NCI-H146 treated with DMSO at 0.1 percent for 48 hours (cell line): ENCODE data around the gene ITGAE.
A peak's percentile ranks its signal among the peaks of the same experiment; 100 is the strongest.

Experiments used
- DNase-seq: peaks from one replicate; lab custom pipeline; 2025; ENCODE audit not compliant: unreplicated experiment; lab: John Stamatoyannopoulos, UW

The ITGAE gene

GRCh38 chr17:3695723-3696411 lies 105.1 kb downstream of the ITGAE start, which contains the start of gene P2RX5:
Gene P2RX5, minus strand, starts transcription at chr17:3696155. Its CDS starts 150 bp downstream, at chr17:3696005.
- no peak for DNase-seq

DNA sequence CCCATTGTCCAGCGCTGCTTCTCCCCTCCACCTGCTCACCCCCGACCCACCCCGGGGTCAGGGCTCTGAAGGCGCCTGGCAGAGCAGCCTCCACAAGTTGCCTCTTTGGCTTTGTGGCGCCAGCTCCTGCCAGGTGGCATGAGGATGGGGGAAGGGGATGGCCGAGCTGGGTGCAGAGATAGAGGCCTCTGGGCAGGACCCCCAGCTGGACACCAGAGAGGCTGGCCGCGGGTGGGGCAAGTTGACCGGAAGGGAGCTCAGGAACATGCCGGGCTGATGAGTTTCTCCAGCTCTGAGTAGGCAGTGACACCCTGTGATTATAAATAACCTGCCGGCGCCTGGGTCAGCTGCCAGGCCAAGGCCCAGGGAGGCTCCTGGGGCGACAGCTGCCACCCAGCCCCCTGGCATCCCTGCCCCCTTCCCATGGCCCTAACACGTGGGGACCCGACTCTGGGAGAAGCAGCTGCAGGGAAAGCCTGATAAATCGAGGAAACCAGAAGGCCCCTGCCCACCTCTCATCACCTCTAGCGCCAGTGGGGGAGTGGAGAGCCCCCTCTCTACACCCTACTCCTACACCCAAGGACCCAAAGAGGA lies 105.8 kb downstream of the ITGAE start:
- DNase-seq = peak; percentile 60

- DNase-seq = no peak
Measured at GRCh38 chr17:3693829-3694231, 107.2 kb downstream of the ITGAE start.

- DNase-seq = no peak
Measured at GRCh38 chr17:3693141-3693540, 107.8 kb downstream of the ITGAE start.

DNA sequence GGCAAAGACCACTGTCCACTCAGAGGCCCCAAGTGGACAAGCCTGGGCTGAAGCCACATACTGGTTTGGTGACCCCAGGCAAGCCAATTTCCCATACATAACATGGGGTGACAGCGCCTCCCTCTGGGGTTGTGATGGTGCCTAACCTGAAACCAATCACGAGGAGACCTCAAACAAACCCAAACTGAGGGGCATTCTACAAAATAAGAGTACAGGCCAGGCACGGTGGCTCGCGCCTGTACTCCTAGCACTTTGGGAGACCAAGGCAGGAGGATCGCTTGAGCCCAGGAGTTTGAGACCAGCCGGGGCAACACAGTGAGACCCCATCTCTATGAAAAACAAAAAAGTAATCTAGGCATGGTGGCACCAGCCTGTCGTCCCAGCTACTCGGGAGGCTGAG lies 108.6 kb downstream of the ITGAE start:
- DNase-seq = no peak

DNA sequence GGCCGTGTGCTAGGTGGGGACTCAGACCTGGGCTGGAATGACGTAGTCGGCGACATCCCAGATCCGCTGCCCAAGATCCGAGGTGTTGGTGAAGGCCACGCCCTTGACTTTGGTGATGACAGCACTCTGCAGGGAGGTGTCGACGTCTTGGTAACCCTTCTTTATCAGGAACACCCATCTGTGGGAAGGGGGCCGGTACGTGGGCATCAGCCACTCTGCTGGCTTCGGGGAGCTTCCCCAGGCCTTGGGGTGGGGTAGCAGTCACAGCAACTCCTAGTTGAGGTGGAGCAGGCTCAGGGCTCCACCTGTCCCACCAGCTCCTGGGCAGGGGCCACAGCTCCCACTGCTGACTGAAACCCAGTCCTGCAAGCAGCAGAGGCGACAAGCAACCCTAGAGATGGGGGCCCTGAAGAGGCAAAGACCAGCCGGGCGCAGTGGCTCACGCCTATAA lies 109.3 kb downstream of the ITGAE start:
- no peak for DNase-seq

DNA sequence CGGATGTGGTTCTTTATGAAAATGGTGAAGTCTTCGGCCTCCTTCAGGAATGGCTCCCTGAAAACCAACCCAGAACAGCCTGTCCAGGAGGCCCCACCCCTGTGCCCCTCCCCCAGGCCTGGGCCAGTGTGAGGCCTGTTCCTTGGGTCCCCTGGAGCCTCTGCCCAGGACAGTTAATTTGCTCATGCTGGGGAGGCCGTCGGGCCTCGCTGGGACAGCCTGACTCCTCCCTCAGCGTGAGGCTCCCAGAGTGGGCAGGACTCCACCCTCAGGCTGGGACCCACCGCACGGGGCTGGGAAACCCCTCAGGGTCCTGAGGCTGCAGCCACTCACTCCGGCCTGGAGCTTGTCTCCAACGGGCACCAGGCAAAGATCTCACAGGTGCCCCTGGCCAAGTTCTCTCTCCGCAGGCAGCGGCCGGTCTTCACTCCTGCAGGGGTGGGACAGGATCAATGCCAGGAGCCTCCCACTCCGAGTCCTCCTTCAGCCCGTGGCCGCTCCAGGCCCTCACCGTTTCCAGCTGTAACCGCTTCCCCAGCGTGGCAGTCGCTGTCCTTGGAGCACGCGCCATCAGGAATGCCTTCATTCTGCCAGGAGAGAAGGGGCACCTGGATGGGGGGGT lies 110.8 kb downstream of the ITGAE start:
- no peak for DNase-seq

GRCh38 chr17:3689262-3690093 lies 111.5 kb downstream of the ITGAE start:
- no peak for DNase-seq

- DNase-seq = no peak
Measured at GRCh38 chr17:3688852-3689261, 112.1 kb downstream of the ITGAE start.

DNA sequence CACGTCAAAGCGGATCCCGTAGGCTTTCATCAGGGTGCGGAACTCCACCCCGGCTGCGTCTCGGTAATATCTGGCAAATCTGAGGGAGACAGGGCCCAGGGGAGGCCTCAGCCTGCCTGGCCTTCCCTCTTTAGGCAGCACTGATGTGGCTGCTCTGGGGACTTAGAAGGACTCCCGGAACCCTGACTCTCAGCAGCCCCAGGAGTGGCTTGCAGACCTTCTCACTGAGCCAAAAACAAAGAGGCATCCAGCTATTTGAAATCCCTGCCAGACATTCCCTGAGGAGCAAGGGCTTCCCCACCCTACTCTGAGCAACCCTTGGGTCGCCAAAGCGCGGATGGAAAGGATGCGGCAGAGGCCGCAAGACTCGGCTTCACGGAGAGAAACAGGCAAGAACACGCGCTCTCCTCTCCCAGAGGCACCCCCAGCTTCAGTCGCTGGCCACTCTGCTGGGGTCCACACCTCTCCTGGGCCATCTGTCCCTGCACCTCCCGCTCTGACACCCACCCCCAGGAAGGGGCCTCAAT lies 112.9 kb downstream of the ITGAE start:
- no peak for DNase-seq

- no peak for DNase-seq
Measured at GRCh38 chr17:3685174-3685573, 115.8 kb downstream of the ITGAE start.

DNA sequence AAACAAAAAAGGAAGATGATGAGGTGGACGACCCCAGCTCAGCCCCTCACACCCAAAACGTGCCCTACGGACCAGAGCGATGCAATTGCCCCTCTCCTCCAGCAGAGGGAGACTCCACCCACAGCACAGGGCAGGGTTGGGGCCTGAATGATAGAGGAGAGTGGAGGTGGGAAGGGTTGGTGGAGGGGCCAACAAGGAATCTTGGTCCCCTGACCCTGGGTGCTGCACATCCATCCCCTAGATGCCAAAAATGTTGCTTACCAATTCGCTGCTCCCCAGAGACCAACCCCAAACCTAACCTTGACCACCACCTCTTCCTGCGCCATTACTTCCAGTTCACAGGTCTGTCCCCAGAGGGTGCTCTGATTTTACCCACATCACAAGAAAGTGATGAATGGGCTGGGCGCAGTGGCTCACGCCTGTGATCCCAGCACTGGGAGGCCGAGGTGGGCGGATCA lies 117.9 kb downstream of the ITGAE start:
- peak; percentile 5 for DNase-seq

DNA sequence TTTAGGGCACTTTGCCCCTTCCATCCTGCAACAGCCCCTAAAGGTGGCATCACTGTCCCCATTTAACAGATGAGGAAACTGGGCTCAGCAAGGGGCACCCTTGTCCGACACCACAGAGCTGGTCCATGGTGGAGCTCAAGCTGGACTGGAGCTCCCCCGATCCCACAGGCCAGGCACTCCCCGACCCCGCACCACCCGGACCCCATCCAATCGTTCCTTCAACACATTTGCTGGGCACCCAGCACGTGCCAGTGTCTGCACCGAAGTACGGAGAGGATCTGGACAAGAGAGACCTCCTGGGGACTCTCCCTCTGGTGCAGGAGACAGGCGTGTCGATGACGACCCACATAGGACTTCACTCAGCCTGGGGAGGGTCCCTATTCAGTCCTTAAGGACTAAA lies 119.0 kb downstream of the ITGAE start:
- DNase-seq = no peak

DNA sequence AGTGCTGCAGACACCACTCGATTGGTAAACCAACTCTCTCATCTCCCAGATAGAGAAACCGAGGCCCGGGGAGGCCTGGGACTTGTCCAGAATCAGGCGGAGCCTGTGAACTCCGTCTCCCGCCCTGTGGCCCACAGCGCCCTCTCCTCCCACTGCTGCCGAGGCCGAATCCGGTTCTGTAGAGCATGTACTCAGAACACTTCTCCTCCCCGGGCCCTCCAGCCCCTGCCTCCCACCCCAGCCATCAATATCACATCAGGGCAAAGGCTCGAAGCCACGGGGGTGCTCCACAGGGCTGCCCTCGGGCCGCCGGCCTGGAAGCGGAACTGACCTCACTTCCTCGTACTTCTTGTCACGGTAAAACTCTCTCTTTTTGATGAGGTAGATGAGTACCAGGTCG lies 119.4 kb downstream of the ITGAE start:
- no peak for DNase-seq

- no peak for DNase-seq
Measured at GRCh38 chr17:3681057-3681456, 119.9 kb downstream of the ITGAE start.

- DNase-seq = no peak
Measured at GRCh38 chr17:3679531-3680126, 121.4 kb downstream of the ITGAE start.

DNA sequence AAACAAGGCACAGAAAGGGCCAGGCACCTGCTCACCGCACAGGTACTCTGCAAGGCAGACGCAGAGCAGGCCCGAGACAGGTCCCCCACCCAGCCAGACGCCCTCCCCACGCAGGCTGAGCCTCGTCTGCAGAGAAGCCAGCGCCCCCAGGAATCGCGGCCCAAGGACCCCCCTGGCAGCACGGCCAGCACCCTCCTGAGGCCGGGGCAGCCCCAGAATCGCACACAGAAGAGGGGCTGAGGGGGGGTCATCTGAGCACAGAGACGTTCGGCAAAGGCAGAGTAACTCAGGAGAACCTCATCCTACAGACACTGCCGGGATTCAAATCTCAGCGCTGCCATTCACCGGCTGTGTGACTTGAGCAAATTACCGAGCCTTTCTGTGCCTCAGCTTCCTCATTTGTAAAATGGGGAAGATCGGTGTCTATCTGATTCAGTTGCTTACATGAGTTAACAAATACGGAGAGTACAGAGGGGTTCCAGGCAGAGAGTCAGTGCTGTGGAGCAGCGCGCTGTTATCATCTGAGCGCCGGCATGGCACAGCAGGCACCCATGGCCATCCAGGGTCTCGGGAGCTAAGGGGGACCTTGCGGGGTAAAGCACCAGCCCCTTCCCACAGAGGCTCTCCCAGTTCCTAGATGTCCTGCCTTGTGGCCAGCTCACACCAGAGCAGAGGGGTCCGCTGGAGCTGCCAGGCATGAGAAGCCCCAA lies 122.0 kb downstream of the ITGAE start:
- no peak for DNase-seq

GRCh38 chr17:3678095-3678820 lies 122.7 kb downstream of the ITGAE start:
- no peak for DNase-seq

DNA sequence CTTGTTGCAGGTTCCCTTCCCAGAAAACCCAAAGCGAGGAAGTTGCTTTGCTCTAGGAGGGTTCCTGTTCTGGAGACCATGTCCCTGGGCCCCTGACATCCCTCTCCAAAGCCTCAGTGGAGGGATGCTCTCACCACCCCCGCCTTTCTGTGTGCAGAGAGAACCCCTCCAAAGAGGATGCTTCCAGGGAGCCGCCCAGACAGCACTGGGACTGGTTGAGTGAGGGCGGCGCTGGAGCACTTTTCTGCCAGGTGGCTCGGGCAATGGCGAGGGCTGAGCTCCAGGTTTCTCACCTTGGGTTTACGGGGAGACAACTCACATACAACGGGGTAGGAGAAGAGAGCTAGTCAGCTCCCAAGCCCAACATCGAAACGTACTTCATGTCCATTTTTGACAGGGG lies 125.1 kb downstream of the ITGAE start:
- DNase-seq = no peak
